Measurements from ENCODE around the gene TMEM205. TPM values are rescaled to one million over a fixed set of nuclear protein-coding genes. Genes with fewer than 3 reads are reported as not detected.
"Not testable (repeated sequence)": the region's sequence is repeated elsewhere in the genome, so short reads cannot be mapped to it uniquely, and the experiment has no call there.

Gene TMEM205
- total RNA-seq, 2 experiments from 2014 or later: 32.6 to 35.1 TPM

DNA sequence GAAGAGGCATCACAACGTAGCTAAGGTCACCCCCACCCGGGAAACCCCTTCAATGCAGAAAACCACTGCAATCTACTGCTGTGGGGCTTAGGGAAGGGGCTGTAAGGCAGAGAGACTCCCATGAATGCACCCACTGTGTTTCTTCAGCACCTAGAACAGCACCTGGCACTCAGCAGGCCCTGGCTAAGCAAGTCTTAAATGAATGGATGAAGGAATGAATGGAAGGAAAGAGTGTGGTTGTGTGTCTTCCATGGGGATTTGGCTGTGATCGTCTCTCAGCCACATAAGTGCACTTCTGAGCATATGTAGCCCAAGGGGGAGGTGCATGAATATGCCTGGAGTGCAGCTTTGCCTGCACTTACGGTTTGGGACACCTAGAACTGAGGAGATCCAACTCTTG is 3.1 kb upstream of the TMEM205 start:
- ChIA-PET CTCF (no interaction called here), POLR2A (interaction anchor here (2.3 kb wide), 1 partner anchor 9 kb away, joined by 6 read pairs; the partner anchor contains the start of gene RAB3D)
- H3K27me3 Mint-ChIP-seq: no peaks in the 10 kb centered on the region
- H3K4me3 Mint-ChIP-seq: no peak overlapping the region
- H3K9me3 Mint-ChIP-seq: peaks cover 10% of the 10 kb centered on the region
- H3K36me3 Mint-ChIP-seq (ENCODE audit: low read depth): peaks cover 7% of the 10 kb centered on the region
- H3K27ac Mint-ChIP-seq: no peak overlapping the region
- no peak for DNase-seq
- H3K4me1 Mint-ChIP-seq: peaks cover 22% of the 10 kb centered on the region

DNA sequence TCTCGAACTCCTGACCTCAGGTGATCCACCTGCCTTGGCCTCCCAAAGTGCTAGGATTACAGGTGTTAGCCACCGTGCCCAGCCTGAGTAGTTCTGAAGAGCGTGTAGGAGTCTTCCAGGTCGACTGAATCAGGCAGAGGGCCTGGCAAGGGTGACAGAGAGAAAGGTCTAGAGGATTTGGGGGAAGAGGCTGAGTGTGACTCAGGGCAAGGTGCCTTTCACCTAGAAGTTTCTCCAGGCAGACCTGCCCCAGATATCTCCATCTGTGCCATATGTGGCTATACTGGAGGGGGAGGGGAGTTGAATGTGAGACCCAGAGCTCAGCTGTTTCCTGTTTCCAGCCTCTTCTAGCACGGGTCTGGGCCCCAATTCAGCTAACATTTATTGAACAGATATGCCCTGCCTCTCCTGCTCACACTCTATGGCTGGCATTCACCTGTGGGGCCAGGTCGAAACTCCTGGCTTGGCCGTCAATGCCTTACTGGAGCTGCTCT is 1.5 kb upstream of the TMEM205 start:
- H3K27me3 Mint-ChIP-seq: no peaks in the 10 kb centered on the region
- H3K4me1 Mint-ChIP-seq: peaks cover 22% of the 10 kb centered on the region
- ChIA-PET CTCF (interaction anchor here (0.6 to 1.6 kb wide), 2 partner anchors 29 to 34 kb away, joined by 3 to 16 read pairs; no protein-coding TSS in a partner anchor), POLR2A (interaction anchor here (1.7 to 2.7 kb wide), 3 partner anchors 8 to 27 kb away, joined by 6 to 15 read pairs (median 9); partner anchors contain the start of genes RAB3D and SWSAP1)
- H3K4me3 Mint-ChIP-seq: peak overlapping the region; percentile 30
- DNase-seq: no peak
- peaks cover 7% of the 10 kb centered on the region for H3K36me3 Mint-ChIP-seq (ENCODE audit: low read depth)
- H3K9me3 Mint-ChIP-seq: peaks cover 10% of the 10 kb centered on the region
- H3K27ac Mint-ChIP-seq: no peak overlapping the region

DNA sequence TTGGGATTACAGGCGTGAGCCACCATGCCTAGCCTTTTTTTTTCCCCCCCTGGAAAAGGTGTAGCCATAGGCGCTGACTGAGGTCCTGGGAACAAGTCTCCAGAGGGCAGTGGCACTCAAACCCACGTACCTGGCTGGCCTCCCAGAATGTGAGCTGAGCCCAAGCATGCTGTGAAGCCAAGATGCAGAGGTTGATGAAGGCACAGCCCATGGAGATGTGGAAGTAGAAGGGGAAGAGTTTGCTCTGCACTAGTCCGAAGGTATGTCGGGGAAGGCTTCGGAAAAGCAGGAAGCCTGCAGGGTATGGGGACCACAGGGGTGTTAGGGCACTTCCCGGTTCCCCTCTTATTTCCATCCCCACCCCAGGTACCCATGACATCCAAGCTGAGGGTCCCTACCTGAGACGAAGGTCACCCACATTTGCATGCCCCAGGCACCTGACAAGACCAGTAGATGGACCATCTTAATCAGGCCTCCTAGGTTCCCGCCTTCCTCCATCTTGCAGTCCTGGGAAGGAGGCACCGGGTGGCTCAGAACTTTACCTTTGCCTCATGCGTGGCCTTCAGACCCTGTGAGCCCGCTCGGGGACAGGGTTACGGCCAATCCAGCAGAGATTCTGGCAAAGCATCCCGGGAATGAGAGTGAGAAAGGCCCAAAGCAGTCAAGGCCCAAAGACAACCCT is 805 bp downstream of the TMEM205 start:
- ChIA-PET CTCF (interaction anchor here (1.0 to 1.2 kb wide), 2 partner anchors 36 to 51 kb away, joined by 3 read pairs; no protein-coding TSS in a partner anchor), POLR2A (interaction anchor here (1.2 to 3.2 kb wide), 5 partner anchors 29 to 90 kb away, joined by 3 to 16 read pairs (median 3); partner anchors contain the start of genes ODAD3, PRKCSH and SWSAP1)
- H3K27me3 Mint-ChIP-seq: no peaks in the 10 kb centered on the region
- H3K9me3 Mint-ChIP-seq: peaks cover 10% of the 10 kb centered on the region
- DNase-seq: no peak
- peak overlapping the region; percentile 93 for H3K4me3 Mint-ChIP-seq
- H3K27ac Mint-ChIP-seq: peak overlapping the region; percentile 88
- H3K36me3 Mint-ChIP-seq (ENCODE audit: low read depth): peaks cover 7% of the 10 kb centered on the region
- peaks cover 22% of the 10 kb centered on the region for H3K4me1 Mint-ChIP-seq

- ChIA-PET CTCF (no interaction called here), POLR2A (no interaction called here)
- DNase-seq: no peak
- Mint-ChIP-seq H3K4me3 (no peak overlapping the region), H3K27ac (no peak overlapping the region), H3K36me3 (ENCODE audit: low read depth) (no peaks in the 10 kb centered on the region), H3K4me1 (peaks cover 40% of the 10 kb centered on the region), H3K27me3 (no peaks in the 10 kb centered on the region), H3K9me3 (no peaks in the 10 kb centered on the region)
Measured at GRCh38 chr19:11342429-11342828, 3.6 kb downstream of the TMEM205 start.

DNA sequence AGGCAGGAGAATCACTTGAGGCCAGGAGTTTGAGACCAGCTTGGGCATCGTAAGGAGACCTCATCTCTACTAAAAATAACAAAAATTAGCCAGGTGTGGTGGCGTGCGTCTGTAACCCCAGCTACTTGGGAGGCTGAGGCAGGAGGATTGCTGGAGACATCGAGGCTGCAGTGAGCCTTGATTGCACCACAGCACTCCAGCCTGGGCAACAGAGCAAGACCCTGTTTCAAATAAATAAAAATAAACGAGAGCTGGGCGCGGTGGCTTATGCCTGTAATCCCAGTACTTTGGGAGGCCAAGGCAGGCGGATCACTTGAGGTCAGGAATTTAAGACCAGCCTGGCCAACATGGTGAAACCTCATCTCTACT is 6.0 kb downstream of the TMEM205 start:
- H3K27me3 Mint-ChIP-seq, DNase-seq, H3K9me3 Mint-ChIP-seq, H3K27ac Mint-ChIP-seq: not testable (repeated sequence)
- H3K4me3 Mint-ChIP-seq: peak overlapping the region; percentile 70
- CTCF ChIA-PET: interaction anchor here (0.6 to 1.4 kb wide), 6 partner anchors 35 to 396 kb away, joined by 3 to 4 read pairs (median 4); partner anchors contain the start of genes ODAD3, PRKCSH and SWSAP1
- POLR2A ChIA-PET: interaction anchor here (1.2 to 1.4 kb wide), 3 partner anchors 9 to 35 kb away, joined by 4 to 9 read pairs (median 6); partner anchors contain the start of gene SWSAP1
- H3K36me3 Mint-ChIP-seq (ENCODE audit: low read depth): peaks cover 12% of the 10 kb centered on the region
- peaks cover 29% of the 10 kb centered on the region for H3K4me1 Mint-ChIP-seq

DNA sequence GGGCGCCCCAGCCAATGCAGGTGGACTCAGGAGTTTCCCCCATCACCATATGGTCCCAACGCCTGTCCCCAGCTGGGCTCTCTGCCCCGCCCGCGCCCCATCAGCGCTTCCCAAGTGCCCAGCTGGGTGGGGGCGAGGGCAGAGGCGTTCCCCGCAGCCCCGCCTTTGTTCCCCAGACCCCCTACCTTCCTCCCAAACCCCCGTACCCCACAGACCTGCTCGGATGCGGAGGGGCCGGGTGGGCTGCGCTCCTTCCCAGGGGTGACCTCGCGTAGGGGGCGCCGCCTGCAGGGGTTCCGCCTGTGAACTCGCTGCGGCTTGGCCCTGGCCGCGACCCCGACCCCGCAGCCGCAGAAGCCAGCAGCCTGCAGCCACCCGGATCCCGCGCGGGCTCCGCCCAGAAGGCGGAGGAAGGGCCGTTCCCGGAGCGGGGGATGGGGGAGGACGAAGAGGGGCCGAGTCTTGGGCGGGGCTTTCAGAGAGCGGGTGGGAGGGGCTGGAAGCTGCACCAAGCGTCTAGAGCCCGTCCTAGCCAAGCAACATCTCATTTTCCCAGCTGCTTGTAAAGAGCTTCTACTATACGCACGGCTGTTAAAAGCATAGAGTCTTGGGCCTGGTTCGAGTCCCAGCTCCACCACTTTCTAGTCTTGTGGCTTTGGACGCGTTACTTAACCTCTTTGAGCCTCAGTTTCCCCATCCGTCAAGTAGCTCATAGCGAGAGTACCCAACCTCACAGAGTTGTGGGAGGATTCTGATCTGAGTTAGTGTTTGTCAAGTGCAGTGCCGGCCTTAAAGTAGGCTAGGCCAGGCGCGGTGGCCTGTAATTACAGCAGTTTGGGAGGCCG is 6.6 kb downstream of the TMEM205 start, which contains the start of gene RAB3D:
TSS of gene RAB3D (minus strand) at position 404 of the 845 bp plus-strand sequence. CDS start 2,258 bp downstream, outside the sequence.
- Mint-ChIP-seq H3K36me3 (ENCODE audit: low read depth) (peaks cover 13% of the 10 kb centered on the region), H3K9me3 (no peaks in the 10 kb centered on the region), H3K27me3 (no peaks in the 10 kb centered on the region), H3K27ac (no peak within 1 kb of the TSS), H3K4me3 (peak within 1 kb of the TSS; percentile 70), H3K4me1 (peaks cover 28% of the 10 kb centered on the region)
- peak; percentile 84 for DNase-seq
- ChIA-PET CTCF (interaction anchor here (0.6 to 1.4 kb wide), 6 partner anchors 35 to 395 kb away, joined by 3 to 4 read pairs (median 4); partner anchors contain the start of genes ODAD3, PRKCSH and SWSAP1), POLR2A (interaction anchor here (1.2 to 1.4 kb wide), 4 partner anchors 9 to 36 kb away, joined by 4 to 9 read pairs (median 5); partner anchors contain the start of gene SWSAP1)

DNA sequence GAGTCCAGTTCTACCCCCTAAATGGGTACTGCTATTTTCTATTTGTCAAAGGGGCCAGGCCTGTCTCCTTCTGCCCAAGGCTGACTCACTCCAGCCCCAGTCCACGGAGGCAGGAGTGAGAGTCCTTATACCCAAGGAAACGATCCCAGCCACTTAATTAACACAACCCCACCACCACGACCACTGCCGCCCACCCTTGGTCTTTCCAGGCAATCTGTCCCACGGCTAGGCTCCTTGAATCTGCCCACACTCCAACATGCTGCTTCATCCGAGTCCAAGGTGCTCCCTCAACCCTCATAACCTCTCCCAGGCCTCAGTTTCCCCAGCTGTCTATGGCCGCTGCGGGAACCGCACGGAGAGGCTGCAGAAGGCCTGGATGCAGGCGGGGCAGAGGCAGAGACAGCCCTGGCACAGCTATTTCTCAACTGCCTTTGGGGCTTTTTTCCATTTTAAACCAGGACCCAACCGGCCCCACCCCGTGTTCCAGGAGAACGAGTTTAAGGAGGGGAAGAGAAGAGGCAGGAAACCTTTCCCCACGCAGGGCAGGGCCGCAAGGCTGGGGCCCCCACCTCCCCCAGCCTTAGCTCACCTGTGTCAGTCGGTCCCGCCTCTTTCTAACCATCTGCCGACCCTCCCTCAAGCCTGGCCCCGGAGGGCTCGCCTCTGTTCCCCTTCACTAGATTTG is 7.4 kb downstream of the TMEM205 start:
- Mint-ChIP-seq H3K4me3 (peak overlapping the region; percentile 70), H3K9me3 (no peaks in the 10 kb centered on the region), H3K27ac (no peak overlapping the region), H3K36me3 (ENCODE audit: low read depth) (peaks cover 13% of the 10 kb centered on the region), H3K4me1 (peaks cover 25% of the 10 kb centered on the region), H3K27me3 (no peaks in the 10 kb centered on the region)
- DNase-seq: no peak
- CTCF ChIA-PET: interaction anchor here (1.4 kb wide), 1 partner anchor 43 kb away, joined by 4 read pairs; no protein-coding TSS in a partner anchor
- POLR2A ChIA-PET: interaction anchor here (1.3 to 2.2 kb wide), 3 partner anchors 15 to 43 kb away, joined by 4 to 6 read pairs (median 4); partner anchors contain the start of gene SWSAP1

DNA sequence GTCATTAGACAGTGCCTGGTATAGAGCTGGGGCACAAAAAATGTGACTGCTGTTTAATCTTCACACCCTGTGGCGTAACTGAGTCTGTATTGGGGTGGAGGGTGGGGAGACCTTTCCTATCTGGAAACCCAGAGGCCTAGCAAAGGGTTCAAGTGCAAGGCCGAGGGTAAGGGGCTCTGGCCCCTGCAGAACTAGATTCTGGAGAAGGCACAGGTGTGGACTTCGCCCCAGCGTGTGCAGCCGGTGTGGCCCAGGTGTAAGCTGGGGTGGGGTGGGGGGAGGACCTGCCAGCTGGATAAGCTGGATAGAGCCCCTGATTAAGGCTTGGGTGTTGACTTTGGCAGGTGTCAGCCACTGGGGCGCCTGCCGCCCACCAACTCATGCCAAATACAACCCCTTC is 7.9 kb downstream of the TMEM205 start:
- no peak for DNase-seq
- Mint-ChIP-seq H3K4me1 (peaks cover 25% of the 10 kb centered on the region), H3K27me3 (no peaks in the 10 kb centered on the region), H3K4me3 (no peak overlapping the region), H3K27ac (no peak overlapping the region), H3K9me3 (no peaks in the 10 kb centered on the region), H3K36me3 (ENCODE audit: low read depth) (peaks cover 15% of the 10 kb centered on the region)
- ChIA-PET CTCF (no interaction called here), POLR2A (interaction anchor here (1.3 to 2.2 kb wide), 2 partner anchors 36 to 43 kb away, joined by 4 to 6 read pairs; partner anchors contain the start of gene SWSAP1)

DNA sequence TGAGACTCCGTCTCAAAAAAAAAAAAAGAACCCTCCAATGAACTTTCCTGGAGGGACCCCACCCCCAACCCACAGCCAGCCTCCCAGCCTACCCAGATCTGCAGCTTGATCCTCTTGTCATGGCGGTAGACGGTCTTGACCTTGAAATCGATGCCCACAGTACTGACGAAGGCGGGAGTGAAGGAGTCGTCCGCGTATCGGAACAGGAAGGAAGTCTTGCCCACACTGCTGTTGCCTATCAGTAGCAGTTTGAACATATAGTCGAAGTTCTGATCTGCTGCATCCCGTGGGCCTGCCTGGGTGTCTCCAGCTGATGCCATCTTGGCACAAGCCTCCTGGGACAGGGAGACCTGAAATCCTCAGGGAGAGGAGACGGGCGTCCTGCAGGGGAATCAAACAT is 9.0 kb downstream of the TMEM205 start:
- Mint-ChIP-seq H3K36me3 (ENCODE audit: low read depth) (peaks cover 15% of the 10 kb centered on the region), H3K4me3 (peak overlapping the region; percentile 16), H3K9me3 (no peaks in the 10 kb centered on the region), H3K27ac (no peak overlapping the region), H3K27me3 (no peaks in the 10 kb centered on the region), H3K4me1 (peaks cover 25% of the 10 kb centered on the region)
- CTCF ChIA-PET: interaction anchor here (0.6 to 0.8 kb wide), 2 partner anchors 13 to 181 kb away, joined by 3 read pairs; partner anchors contain the start of gene SPC24
- no peak for DNase-seq
- POLR2A ChIA-PET: interaction anchor here (0.5 to 2.2 kb wide), 3 partner anchors 13 to 44 kb away, joined by 3 to 6 read pairs (median 4); no protein-coding TSS in a partner anchor

- Mint-ChIP-seq H3K27me3 (no peaks in the 10 kb centered on the region), H3K4me3 (no peak overlapping the region), H3K9me3 (no peaks in the 10 kb centered on the region), H3K27ac (no peak overlapping the region), H3K4me1 (peaks cover 25% of the 10 kb centered on the region), H3K36me3 (ENCODE audit: low read depth) (peaks cover 15% of the 10 kb centered on the region)
- no peak for DNase-seq
- CTCF ChIA-PET: no interaction called here
- POLR2A ChIA-PET: interaction anchor here (0.6 kb wide), 1 partner anchor 54 kb away, joined by 3 read pairs; no protein-coding TSS in a partner anchor
Measured at GRCh38 chr19:11335449-11336146, 10.5 kb downstream of the TMEM205 start.

DNA sequence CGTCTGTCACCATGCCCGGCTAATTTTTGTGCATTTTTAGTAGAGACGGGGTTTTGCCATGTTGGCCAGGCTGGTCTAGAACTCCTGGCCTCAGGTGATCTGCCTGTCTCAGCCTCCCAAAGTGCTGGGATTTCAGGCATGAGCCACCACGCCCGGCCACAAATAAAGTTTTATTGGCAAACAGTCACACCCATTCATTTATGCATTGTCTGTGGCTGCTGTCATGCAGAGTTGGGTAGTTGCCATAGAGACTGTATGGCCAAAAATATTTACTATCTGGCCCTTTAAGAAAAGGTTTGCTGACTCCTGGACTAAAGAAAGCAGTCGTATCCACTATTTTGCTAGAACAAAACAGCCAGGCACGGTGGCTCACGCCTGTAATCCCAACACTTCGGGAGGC is 12.2 kb downstream of the TMEM205 start:
- H3K27me3 Mint-ChIP-seq, H3K4me3 Mint-ChIP-seq, DNase-seq, H3K27ac Mint-ChIP-seq, H3K9me3 Mint-ChIP-seq, POLR2A ChIA-PET: not testable (repeated sequence)
- H3K4me1 Mint-ChIP-seq: peaks cover 19% of the 10 kb centered on the region
- CTCF ChIA-PET: interaction anchor here (1.0 kb wide), 1 partner anchor 10 kb away, joined by 3 read pairs; no protein-coding TSS in a partner anchor
- peaks cover 15% of the 10 kb centered on the region for H3K36me3 Mint-ChIP-seq (ENCODE audit: low read depth)
